Neural cell (in vitro differentiated cells): ENCODE results near the gene PIM2. TPM values are rescaled to one million over a fixed set of nuclear protein-coding genes. Genes with fewer than 3 reads are reported as not detected.

Source experiments
- H2AFZ ChIP-seq: fragments of 200-600, 300-800 bp; sonication (generic), shearing (Covaris generic); 2 replicates; pipeline ENCODE4 v1.6.0; 2014; ENCODE audit warnings: low read depth, mild to moderate bottlenecking, antibody characterized with exemption, low read length, moderate library complexity
- H3F3A ChIP-seq: fragments of 200-600 bp; shearing (Covaris generic); 2 replicates; pipeline ENCODE4 v1.6.1; 2016; ENCODE audit warnings: mild to moderate bottlenecking, moderate library complexity, mixed read lengths, antibody characterized with exemption, low read length; ENCODE audit not compliant: insufficient read depth, poor library complexity, severe bottlenecking
- H3K27ac ChIP-seq: fragments of 200-600, 300-800 bp; sonication (generic), shearing (Covaris generic); 2 replicates; pipeline ENCODE4 v1.5.1; 2014; ENCODE audit warnings: mild to moderate bottlenecking, low read length, moderate library complexity
- H3K27me3 ChIP-seq: fragments of 300-800, 200-600 bp; sonication (generic), shearing (Covaris generic); 2 replicates; pipeline ENCODE4 v1.6.0; 2014; ENCODE audit warnings: mild to moderate bottlenecking, low read depth, low read length, moderate library complexity; ENCODE audit not compliant: insufficient read depth
- H3K36me3 ChIP-seq: fragments of 300-800, 200-600 bp; sonication (generic), shearing (Covaris generic); 2 replicates; pipeline ENCODE4 v1.5.1; 2014; ENCODE audit warnings: mild to moderate bottlenecking, antibody characterized with exemption, low read length, moderate library complexity; ENCODE audit not compliant: insufficient read depth
- H3K4me2 ChIP-seq: fragments of 300-800, 200-600 bp; sonication (generic), shearing (Covaris generic); 2 replicates; pipeline ENCODE4 v1.6.0; 2014; ENCODE audit warnings: mild to moderate bottlenecking, low read length
- H3K4me3 ChIP-seq: fragments of 300-800, 200-600 bp; sonication (generic), shearing (Covaris generic); 2 replicates; pipeline ENCODE4 v1.5.1; 2014; ENCODE audit warnings: mild to moderate bottlenecking, low read length, moderate library complexity
- H3K79me2 ChIP-seq: fragments of 200-600 bp; shearing (Covaris generic); replicated peaks from 2 replicates; pipeline ENCODE4 v1.6.0; 2014; ENCODE audit warnings: mild to moderate bottlenecking, low read length, moderate library complexity; ENCODE audit not compliant: insufficient read depth
- H3K9ac ChIP-seq: fragments of 300-800, 200-600 bp; sonication (generic), shearing (Covaris generic); 2 replicates; pipeline ENCODE4 v1.6.1; 2016; ENCODE audit warnings: mild to moderate bottlenecking, low read length, mixed read lengths
- H3K9me2 ChIP-seq: fragments of 200-600 bp; shearing (Covaris generic); 2 replicates; pipeline ENCODE4 v1.6.1; 2016; ENCODE audit warnings: mild to moderate bottlenecking, low read length, mixed read lengths; ENCODE audit not compliant: insufficient read depth
- H3K9me3 ChIP-seq: fragments of 200-600, 300-800 bp; sonication (generic), shearing (Covaris generic); 2 replicates; pipeline ENCODE4 v1.6.1; 2016; ENCODE audit warnings: mild to moderate bottlenecking, mixed run types, low read length, moderate library complexity, mixed read lengths
- H4K20me1 ChIP-seq: fragments of 200-600 bp; shearing (Covaris generic); 2 replicates; pipeline ENCODE4 v1.6.1; 2016; ENCODE audit warnings: mild to moderate bottlenecking, mixed run types; ENCODE audit not compliant: insufficient read depth
- EP300 ChIP-seq: fragments of 450-650 bp; conservative IDR thresholded peaks from 2 replicates; pipeline ENCODE4 v1.6.1; 2014; ENCODE audit warnings: antibody characterized with exemption, mild to moderate bottlenecking, moderate library complexity; ENCODE audit not compliant: poor library complexity, severe bottlenecking
- EZH2 ChIP-seq: fragments of 200-600, 300-800 bp; shearing (Covaris generic), sonication (generic); IDR thresholded peaks from 2 replicates; pipeline ENCODE4 v1.6.1; 2014; ENCODE audit warnings: antibody characterized with exemption, low read length, borderline replicate concordance, mild to moderate bottlenecking; ENCODE audit not compliant: insufficient read depth, poor library complexity, severe bottlenecking
- MXI1 ChIP-seq: fragments of 450-650 bp; conservative IDR thresholded peaks from 2 replicates; pipeline ENCODE4 v1.6.1; 2014; ENCODE audit warnings: antibody characterized with exemption, mild to moderate bottlenecking; ENCODE audit not compliant: poor library complexity, severe bottlenecking
- POLR2AphosphoS5 ChIP-seq: IDR thresholded peaks from 2 replicates; pipeline ENCODE4 v1.6.1; 2012
- RAD21 ChIP-seq: fragments of 450-650 bp; conservative IDR thresholded peaks from 2 replicates; pipeline ENCODE4 v1.6.1; 2014; ENCODE audit warnings: antibody characterized with exemption, mild to moderate bottlenecking, moderate library complexity
- SMC3 ChIP-seq: fragments of 450-650 bp; conservative IDR thresholded peaks from 2 replicates; pipeline ENCODE4 v1.6.1; 2014; ENCODE audit warnings: antibody characterized with exemption, mild to moderate bottlenecking, moderate library complexity; ENCODE audit not compliant: poor library complexity
- TAF1 ChIP-seq: IDR thresholded peaks from 2 replicates; pipeline ENCODE4 v1.6.1; 2012; ENCODE audit warnings: low read depth
- polyA plus RNA-seq: library from polyadenylated mRNA; depleted of rRNA; stranded (reverse); fragments of >200 nt; gene quantifications from 2 replicates; pipeline ENCODE4 v1.2.3, GENCODE V29; 2014
- TF ChIP-seq, protein P1 (sequence below): fragments of 450-650 bp; IDR thresholded peaks from 2 replicates; pipeline ENCODE4 v1.5.1; 2014; ENCODE audit warnings: antibody characterized with exemption, mild to moderate bottlenecking, moderate library complexity; ENCODE audit not compliant: poor library complexity, severe bottlenecking
- TF ChIP-seq, protein P2 (sequence below): IDR thresholded peaks from 2 replicates; pipeline ENCODE4 v1.6.1; 2012; ENCODE audit warnings: borderline replicate concordance

PIM2 gene
- polyA plus RNA-seq, 1 donor from 2014 or later, result 8.9 TPM

DNA sequence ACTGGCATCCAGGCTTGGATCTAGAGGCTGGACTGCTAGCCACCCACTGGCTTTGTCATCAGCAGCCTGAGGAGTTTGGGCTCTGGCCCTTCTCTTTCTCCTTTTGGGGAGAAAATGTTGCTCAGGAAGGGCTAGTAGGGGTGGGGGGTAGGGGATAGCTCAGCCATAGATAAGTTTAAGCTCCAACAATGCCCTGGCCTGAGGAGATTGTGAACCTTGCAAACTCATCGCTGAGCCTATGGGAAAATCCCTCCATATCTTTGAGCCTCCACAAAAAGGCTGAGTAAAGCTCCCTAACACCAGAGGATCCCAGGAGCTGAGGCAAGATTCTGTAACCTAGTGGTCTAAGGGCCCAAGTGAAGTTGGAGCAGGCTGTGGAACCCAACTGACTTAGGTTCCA, 29.8 kb upstream of the PIM2 start:
- TF ChIP-seq EZH2 (no peak), RAD21 (no peak), SMC3 (no peak), POLR2AphosphoS5 (no peak), EP300 (no peak), MXI1 (no peak), TAF1 (no peak)
- TF ChIP-seq, protein P1, sequence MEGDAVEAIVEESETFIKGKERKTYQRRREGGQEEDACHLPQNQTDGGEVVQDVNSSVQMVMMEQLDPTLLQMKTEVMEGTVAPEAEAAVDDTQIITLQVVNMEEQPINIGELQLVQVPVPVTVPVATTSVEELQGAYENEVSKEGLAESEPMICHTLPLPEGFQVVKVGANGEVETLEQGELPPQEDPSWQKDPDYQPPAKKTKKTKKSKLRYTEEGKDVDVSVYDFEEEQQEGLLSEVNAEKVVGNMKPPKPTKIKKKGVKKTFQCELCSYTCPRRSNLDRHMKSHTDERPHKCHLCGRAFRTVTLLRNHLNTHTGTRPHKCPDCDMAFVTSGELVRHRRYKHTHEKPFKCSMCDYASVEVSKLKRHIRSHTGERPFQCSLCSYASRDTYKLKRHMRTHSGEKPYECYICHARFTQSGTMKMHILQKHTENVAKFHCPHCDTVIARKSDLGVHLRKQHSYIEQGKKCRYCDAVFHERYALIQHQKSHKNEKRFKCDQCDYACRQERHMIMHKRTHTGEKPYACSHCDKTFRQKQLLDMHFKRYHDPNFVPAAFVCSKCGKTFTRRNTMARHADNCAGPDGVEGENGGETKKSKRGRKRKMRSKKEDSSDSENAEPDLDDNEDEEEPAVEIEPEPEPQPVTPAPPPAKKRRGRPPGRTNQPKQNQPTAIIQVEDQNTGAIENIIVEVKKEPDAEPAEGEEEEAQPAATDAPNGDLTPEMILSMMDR, result no peak
- TF ChIP-seq, protein P2, sequence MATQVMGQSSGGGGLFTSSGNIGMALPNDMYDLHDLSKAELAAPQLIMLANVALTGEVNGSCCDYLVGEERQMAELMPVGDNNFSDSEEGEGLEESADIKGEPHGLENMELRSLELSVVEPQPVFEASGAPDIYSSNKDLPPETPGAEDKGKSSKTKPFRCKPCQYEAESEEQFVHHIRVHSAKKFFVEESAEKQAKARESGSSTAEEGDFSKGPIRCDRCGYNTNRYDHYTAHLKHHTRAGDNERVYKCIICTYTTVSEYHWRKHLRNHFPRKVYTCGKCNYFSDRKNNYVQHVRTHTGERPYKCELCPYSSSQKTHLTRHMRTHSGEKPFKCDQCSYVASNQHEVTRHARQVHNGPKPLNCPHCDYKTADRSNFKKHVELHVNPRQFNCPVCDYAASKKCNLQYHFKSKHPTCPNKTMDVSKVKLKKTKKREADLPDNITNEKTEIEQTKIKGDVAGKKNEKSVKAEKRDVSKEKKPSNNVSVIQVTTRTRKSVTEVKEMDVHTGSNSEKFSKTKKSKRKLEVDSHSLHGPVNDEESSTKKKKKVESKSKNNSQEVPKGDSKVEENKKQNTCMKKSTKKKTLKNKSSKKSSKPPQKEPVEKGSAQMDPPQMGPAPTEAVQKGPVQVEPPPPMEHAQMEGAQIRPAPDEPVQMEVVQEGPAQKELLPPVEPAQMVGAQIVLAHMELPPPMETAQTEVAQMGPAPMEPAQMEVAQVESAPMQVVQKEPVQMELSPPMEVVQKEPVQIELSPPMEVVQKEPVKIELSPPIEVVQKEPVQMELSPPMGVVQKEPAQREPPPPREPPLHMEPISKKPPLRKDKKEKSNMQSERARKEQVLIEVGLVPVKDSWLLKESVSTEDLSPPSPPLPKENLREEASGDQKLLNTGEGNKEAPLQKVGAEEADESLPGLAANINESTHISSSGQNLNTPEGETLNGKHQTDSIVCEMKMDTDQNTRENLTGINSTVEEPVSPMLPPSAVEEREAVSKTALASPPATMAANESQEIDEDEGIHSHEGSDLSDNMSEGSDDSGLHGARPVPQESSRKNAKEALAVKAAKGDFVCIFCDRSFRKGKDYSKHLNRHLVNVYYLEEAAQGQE, result no peak
- Histone ChIP-seq H3K79me2 (no peaks in the 10 kb centered on the region), H4K20me1 (no peaks in the 10 kb centered on the region)

DNA sequence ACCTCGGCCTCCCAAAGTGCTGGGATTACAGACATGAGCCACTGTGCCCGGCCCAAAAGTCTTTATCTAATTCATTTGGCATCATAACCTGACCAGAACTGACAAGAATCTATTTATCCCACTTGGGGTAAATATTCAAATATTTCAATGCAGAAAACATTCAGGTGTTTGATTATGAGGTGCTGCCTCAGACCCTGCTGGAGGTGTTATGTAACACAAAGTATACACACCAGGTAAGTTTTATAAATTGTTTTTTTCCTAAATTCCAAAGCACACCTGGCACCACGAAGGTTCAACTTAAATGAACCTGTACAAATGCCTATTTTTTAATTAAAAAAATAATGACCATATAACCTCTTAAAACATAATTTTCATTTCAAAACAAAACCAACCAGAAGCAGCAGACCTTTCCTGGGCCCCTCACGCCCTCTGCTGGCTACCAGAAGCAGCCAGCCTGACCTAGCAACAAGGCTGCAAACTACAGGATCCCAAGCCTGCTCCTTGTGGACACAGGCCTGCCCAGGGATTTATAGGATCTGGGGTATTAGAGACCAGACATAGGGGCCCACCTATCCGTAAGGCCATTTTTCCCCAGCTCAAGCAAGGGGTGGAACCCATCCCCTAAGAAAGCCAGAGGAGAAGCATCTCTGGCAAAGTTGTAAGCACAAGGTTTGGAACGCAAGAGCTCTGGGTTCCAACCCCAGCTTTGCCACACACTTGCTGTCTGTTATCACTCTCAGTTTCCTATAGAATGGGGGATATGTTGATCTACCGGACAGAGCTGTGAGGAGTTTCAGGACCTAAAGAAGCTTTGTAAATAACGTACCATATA, 26.9 kb upstream of the PIM2 start:
- H3K9me3 ChIP-seq, result no peaks in the 10 kb centered on the region
- H3K79me2 ChIP-seq, result no peaks in the 10 kb centered on the region
- no peak overlapping the region for H2AFZ ChIP-seq
- H3K9ac ChIP-seq, result no peak overlapping the region
- TF ChIP-seq TAF1, result no peak
- TF ChIP-seq POLR2AphosphoS5, result no peak
- TF ChIP-seq MXI1, result no peak
- peak; percentile 62 for TF ChIP-seq RAD21
- TF ChIP-seq EP300, result no peak
- TF ChIP-seq, protein P1, result peak; percentile 68
- TF ChIP-seq SMC3, result peak; percentile 70
- TF ChIP-seq, protein P2, result no peak
- no peak overlapping the region for H3K27ac ChIP-seq
- no peak overlapping the region for H3K4me3 ChIP-seq
- no peaks in the 10 kb centered on the region for H3K9me2 ChIP-seq
- H3K4me2 ChIP-seq, result no peak overlapping the region
- H4K20me1 ChIP-seq, result no peaks in the 10 kb centered on the region
- H3F3A ChIP-seq, result no peaks in the 10 kb centered on the region
- no peaks in the 10 kb centered on the region for H3K36me3 ChIP-seq
- no peaks in the 10 kb centered on the region for H3K27me3 ChIP-seq

More for the DNA sequence above, 29.8 kb upstream of the PIM2 start:
- Histone ChIP-seq H3K9me3 (no peaks in the 10 kb centered on the region), H3K36me3 (no peaks in the 10 kb centered on the region), H3K27ac (no peak overlapping the region), H3F3A (no peaks in the 10 kb centered on the region), H3K4me3 (no peak overlapping the region), H3K9ac (no peak overlapping the region), H2AFZ (no peak overlapping the region), H3K4me2 (no peak overlapping the region), H3K27me3 (no peaks in the 10 kb centered on the region), H3K9me2 (no peaks in the 10 kb centered on the region)
